ENCODE data around the gene SLC4A8. TPM values are rescaled to one million over a fixed set of nuclear protein-coding genes. Genes with fewer than 3 reads are reported as not detected.

Gene SLC4A8
- total and polyA plus RNA-seq, 4 experiments from 2014 or later, result 0.14 to 0.77 (median 0.58) TPM

- H3K4me1 ChIP-seq (ENCODE audit: insufficient read depth, low read length), result no peaks in the 10 kb centered on the region
- H3K4me3 ChIP-seq (ENCODE audit: low read length in 2 of 2), result no peak overlapping the region
- no peaks in the 10 kb centered on the region for H3K36me3 ChIP-seq (ENCODE audit: insufficient read depth, low read length)
- H3K9me3 ChIP-seq (ENCODE audit: control insufficient read depth in 1 of 2, low read length in 2 of 2), result no peaks in the 10 kb centered on the region
- no peaks in the 10 kb centered on the region for H3K27me3 ChIP-seq (ENCODE audit: insufficient read depth, low read length)
- CTCF ChIA-PET (ENCODE audit: partially characterized antibody), result interaction anchor here (1.1 kb wide), 1 partner anchor 19 kb away, joined by 3 read pairs; no protein-coding TSS in a partner anchor
- Mint-ChIP-seq H3K27ac (no peak overlapping the region), H3K27me3 (no peaks in the 10 kb centered on the region), H3K36me3 (no peaks in the 10 kb centered on the region), H3K4me1 (peaks cover 0 to under 1% (median 0%) of the 10 kb centered on the region in 4 donors), H3K4me3 (no peak overlapping the region), H3K9me3 (no peaks in the 10 kb centered on the region)
- intact Hi-C loops (cut with micrococcal nuclease), result no loop called here
- no peak overlapping the region for H3K27ac ChIP-seq (ENCODE audit: low read depth, low read length)
- no peak for DNase-seq
- POLR2A ChIA-PET (ENCODE audit: partially characterized antibody), result no interaction called here
Observed at GRCh38 chr12:51496895-51497294, 72.3 kb downstream of the SLC4A8 start.

DNA sequence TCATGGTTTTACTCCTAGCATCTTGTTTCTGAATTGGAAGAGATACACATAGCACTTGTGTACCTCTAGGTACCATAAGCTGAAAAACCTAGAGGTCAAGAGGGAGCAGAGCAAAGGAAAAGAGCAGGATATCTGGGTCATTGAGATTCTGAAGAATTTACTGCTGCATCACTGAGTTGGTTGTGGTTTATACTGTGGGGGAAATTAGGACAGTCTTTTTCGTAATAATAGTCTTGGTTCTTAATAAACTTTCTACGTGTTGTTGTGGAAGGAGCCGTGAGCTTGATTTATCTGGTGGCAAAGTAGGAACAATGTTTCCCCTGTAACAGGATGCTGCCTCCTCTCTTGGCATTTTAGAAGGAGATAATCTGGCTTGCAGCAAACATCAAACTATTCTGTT, 80.2 kb downstream of the SLC4A8 start:
- Mint-ChIP-seq H3K9me3 (peaks cover 0 to 2% (median 0%) of the 10 kb centered on the region in 8 donors), H3K27ac (no peak overlapping the region), H3K4me1 (peaks cover 0 to 1% (median 0%) of the 10 kb centered on the region in 4 donors), H3K36me3 (no peaks in the 10 kb centered on the region), H3K27me3 (no peaks in the 10 kb centered on the region), H3K4me3 (no peak overlapping the region)
- POLR2A ChIA-PET (ENCODE audit: partially characterized antibody), result no interaction called here
- CTCF ChIA-PET (ENCODE audit: partially characterized antibody), result interaction anchor here (1.2 kb wide), 1 partner anchor 9 kb away, joined by 4 read pairs; no protein-coding TSS in a partner anchor
- Histone ChIP-seq H3K4me1 (ENCODE audit: insufficient read depth, low read length) (no peaks in the 10 kb centered on the region), H3K27ac (ENCODE audit: low read depth, low read length) (no peak overlapping the region), H3K36me3 (ENCODE audit: insufficient read depth, low read length) (no peaks in the 10 kb centered on the region), H3K27me3 (ENCODE audit: insufficient read depth, low read length) (no peaks in the 10 kb centered on the region), H3K4me3 (ENCODE audit: low read length in 2 of 2) (no peak overlapping the region), H3K9me3 (ENCODE audit: control insufficient read depth in 1 of 2, low read length in 2 of 2) (no peaks in the 10 kb centered on the region)
- no peak for DNase-seq
- intact Hi-C loops (cut with micrococcal nuclease), result no loop called here

DNA sequence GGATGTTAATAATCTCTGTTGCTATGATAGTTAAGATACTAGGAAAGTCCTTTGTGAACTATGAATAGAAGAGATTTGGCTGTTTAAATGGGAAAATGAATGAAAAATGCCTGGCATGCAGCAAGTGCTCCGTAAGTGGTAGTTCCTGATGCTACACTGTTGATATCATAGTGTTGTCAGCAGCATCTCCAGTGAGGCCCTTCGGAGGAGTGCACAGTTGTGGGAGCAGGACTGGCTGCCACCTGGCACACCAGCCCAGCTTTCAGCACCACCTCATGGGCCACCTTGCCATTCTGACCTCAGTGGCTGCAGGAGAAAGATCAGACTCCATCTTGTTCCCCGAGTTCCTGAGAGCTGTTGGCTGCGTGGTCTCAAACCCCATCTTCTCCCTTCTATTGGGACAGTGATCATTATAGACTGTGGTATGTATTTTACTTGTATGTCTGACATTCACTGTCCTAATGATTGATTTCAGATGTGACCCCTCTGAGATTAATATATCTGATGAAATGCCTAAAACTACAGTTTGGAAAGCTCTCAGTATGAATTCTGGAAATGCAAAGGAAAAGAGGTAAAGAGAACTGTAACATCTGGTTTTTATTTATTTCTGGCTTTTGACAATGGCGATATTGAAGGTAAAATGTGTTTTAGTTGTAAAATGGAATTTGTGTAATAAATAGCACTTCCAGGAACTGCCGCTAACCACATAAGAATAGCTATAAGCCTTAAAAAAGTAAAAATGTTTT, 80.9 kb downstream of the SLC4A8 start:
- no peaks in the 10 kb centered on the region for H3K9me3 ChIP-seq (ENCODE audit: control insufficient read depth in 1 of 2, low read length in 2 of 2)
- ChIA-PET CTCF (ENCODE audit: partially characterized antibody) (interaction anchor here (1.2 kb wide), 1 partner anchor 10 kb away, joined by 4 read pairs; no protein-coding TSS in a partner anchor), POLR2A (ENCODE audit: partially characterized antibody) (no interaction called here)
- no peak overlapping the region for H3K4me3 ChIP-seq (ENCODE audit: low read length in 2 of 2)
- H3K4me1 Mint-ChIP-seq, result peaks cover 0 to 1% (median 0%) of the 10 kb centered on the region in 4 donors
- no peak overlapping the region for H3K4me3 Mint-ChIP-seq
- no peak overlapping the region for H3K27ac Mint-ChIP-seq
- no peaks in the 10 kb centered on the region for H3K27me3 ChIP-seq (ENCODE audit: insufficient read depth, low read length)
- no peak overlapping the region for H3K27ac ChIP-seq (ENCODE audit: low read depth, low read length)
- H3K36me3 ChIP-seq (ENCODE audit: insufficient read depth, low read length), result no peaks in the 10 kb centered on the region
- no peaks in the 10 kb centered on the region for H3K27me3 Mint-ChIP-seq
- H3K4me1 ChIP-seq (ENCODE audit: insufficient read depth, low read length), result no peaks in the 10 kb centered on the region
- peaks cover 0 to 2% (median 0%) of the 10 kb centered on the region in 8 donors for H3K9me3 Mint-ChIP-seq
- no peaks in the 10 kb centered on the region for H3K36me3 Mint-ChIP-seq
- DNase-seq, result no peak
- intact Hi-C loops (cut with micrococcal nuclease), result no loop called here

DNA sequence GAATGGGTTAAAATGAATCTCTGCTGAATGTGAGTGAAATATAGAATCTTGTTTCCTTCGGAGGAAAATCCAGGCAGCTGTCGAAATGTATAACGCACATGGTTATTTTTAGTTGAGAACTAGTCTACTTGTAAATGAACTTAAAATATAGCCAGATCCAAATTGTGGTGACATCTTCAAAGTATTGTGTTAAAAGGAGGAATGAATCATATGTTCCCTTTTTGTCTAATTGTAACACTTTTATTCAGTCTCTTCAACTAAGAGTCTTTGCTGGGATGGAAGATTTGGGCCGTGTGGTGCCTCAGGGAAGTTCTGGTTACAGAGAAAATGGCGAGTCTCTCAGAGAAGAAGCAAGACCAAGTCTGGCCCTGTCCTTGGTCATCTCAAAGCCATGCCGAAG, 82.5 kb downstream of the SLC4A8 start:
- H3K4me3 ChIP-seq (ENCODE audit: low read length in 2 of 2), result no peak overlapping the region
- H3K27ac Mint-ChIP-seq, result no peak overlapping the region
- ChIA-PET POLR2A (ENCODE audit: partially characterized antibody) (no interaction called here), CTCF (ENCODE audit: partially characterized antibody) (no interaction called here)
- H3K4me1 ChIP-seq (ENCODE audit: insufficient read depth, low read length), result no peaks in the 10 kb centered on the region
- no peak overlapping the region for H3K27ac ChIP-seq (ENCODE audit: low read depth, low read length)
- no peak for DNase-seq
- no peaks in the 10 kb centered on the region for H3K27me3 ChIP-seq (ENCODE audit: insufficient read depth, low read length)
- no peaks in the 10 kb centered on the region for H3K36me3 ChIP-seq (ENCODE audit: insufficient read depth, low read length)
- no peaks in the 10 kb centered on the region for H3K36me3 Mint-ChIP-seq
- H3K9me3 Mint-ChIP-seq, result peaks cover 0 to 2% (median 0%) of the 10 kb centered on the region in 8 donors
- intact Hi-C loops (cut with micrococcal nuclease), result no loop called here
- no peaks in the 10 kb centered on the region for H3K4me1 Mint-ChIP-seq
- no peaks in the 10 kb centered on the region for H3K9me3 ChIP-seq (ENCODE audit: control insufficient read depth in 1 of 2, low read length in 2 of 2)
- H3K4me3 Mint-ChIP-seq, result no peak overlapping the region
- no peaks in the 10 kb centered on the region for H3K27me3 Mint-ChIP-seq

- no peak overlapping the region for H3K27ac Mint-ChIP-seq
- H3K27me3 ChIP-seq (ENCODE audit: insufficient read depth, low read length), result no peaks in the 10 kb centered on the region
- ChIA-PET POLR2A (ENCODE audit: partially characterized antibody) (no interaction called here), CTCF (ENCODE audit: partially characterized antibody) (no interaction called here)
- no peak overlapping the region for H3K4me3 Mint-ChIP-seq
- H3K36me3 ChIP-seq (ENCODE audit: insufficient read depth, low read length), result no peaks in the 10 kb centered on the region
- no peaks in the 10 kb centered on the region for H3K9me3 ChIP-seq (ENCODE audit: control insufficient read depth in 1 of 2, low read length in 2 of 2)
- peaks cover 0 to 2% (median 0%) of the 10 kb centered on the region in 8 donors for H3K9me3 Mint-ChIP-seq
- no peak overlapping the region for H3K4me3 ChIP-seq (ENCODE audit: low read length in 2 of 2)
- no peak for DNase-seq
- H3K27me3 Mint-ChIP-seq, result no peaks in the 10 kb centered on the region
- no peak overlapping the region for H3K27ac ChIP-seq (ENCODE audit: low read depth, low read length)
- H3K4me1 ChIP-seq (ENCODE audit: insufficient read depth, low read length), result no peaks in the 10 kb centered on the region
- H3K36me3 Mint-ChIP-seq, result no peaks in the 10 kb centered on the region
- intact Hi-C loops (cut with micrococcal nuclease), result no loop called here
- H3K4me1 Mint-ChIP-seq, result no peaks in the 10 kb centered on the region
Observed at GRCh38 chr12:51508285-51508684, 83.7 kb downstream of the SLC4A8 start.

GRCh38 chr12:51511546-51512260, 87.1 kb downstream of the SLC4A8 start:
- ChIA-PET CTCF (ENCODE audit: partially characterized antibody) (interaction anchor here (1.5 kb wide), 1 partner anchor 17 kb away, joined by 3 read pairs; no protein-coding TSS in a partner anchor), POLR2A (ENCODE audit: partially characterized antibody) (no interaction called here)
- intact Hi-C loops (cut with micrococcal nuclease), result no loop called here
- Histone ChIP-seq H3K27ac (ENCODE audit: low read depth, low read length) (no peak overlapping the region), H3K9me3 (ENCODE audit: control insufficient read depth in 1 of 2, low read length in 2 of 2) (no peaks in the 10 kb centered on the region), H3K36me3 (ENCODE audit: insufficient read depth, low read length) (no peaks in the 10 kb centered on the region), H3K4me1 (ENCODE audit: insufficient read depth, low read length) (no peaks in the 10 kb centered on the region), H3K4me3 (ENCODE audit: low read length in 2 of 2) (no peak overlapping the region), H3K27me3 (ENCODE audit: insufficient read depth, low read length) (no peaks in the 10 kb centered on the region)
- DNase-seq, result no peak
- no peak overlapping the region for H3K27ac Mint-ChIP-seq
- no peaks in the 10 kb centered on the region for H3K27me3 Mint-ChIP-seq
- H3K4me3 Mint-ChIP-seq, result no peak overlapping the region
- no peaks in the 10 kb centered on the region for H3K36me3 Mint-ChIP-seq
- H3K9me3 Mint-ChIP-seq, result peaks cover 0 to 2% (median 0%) of the 10 kb centered on the region in 8 donors
- no peaks in the 10 kb centered on the region for H3K4me1 Mint-ChIP-seq

- Histone ChIP-seq H3K4me3 (ENCODE audit: low read length in 2 of 2) (no peak overlapping the region), H3K27me3 (ENCODE audit: insufficient read depth, low read length) (no peaks in the 10 kb centered on the region), H3K9me3 (ENCODE audit: control insufficient read depth in 1 of 2, low read length in 2 of 2) (no peaks in the 10 kb centered on the region), H3K27ac (ENCODE audit: low read depth, low read length) (no peak overlapping the region), H3K4me1 (ENCODE audit: insufficient read depth, low read length) (no peaks in the 10 kb centered on the region), H3K36me3 (ENCODE audit: insufficient read depth, low read length) (no peaks in the 10 kb centered on the region)
- Mint-ChIP-seq H3K27me3 (peaks cover 0 to 2% of the 10 kb centered on the region in 2 donors), H3K27ac (no peak overlapping the region), H3K4me3 (peak overlapping the region in 1 of 8 donors; percentile 9), H3K4me1 (no peaks in the 10 kb centered on the region), H3K9me3 (peaks cover 0 to 2% (median 0%) of the 10 kb centered on the region in 8 donors), H3K36me3 (no peaks in the 10 kb centered on the region)
- intact Hi-C loops (cut with micrococcal nuclease), result no loop called here
- POLR2A ChIA-PET (ENCODE audit: partially characterized antibody), result no interaction called here
- CTCF ChIA-PET (ENCODE audit: partially characterized antibody), result no interaction called here
- no peak for DNase-seq
Observed at GRCh38 chr12:51512438-51512837, 87.8 kb downstream of the SLC4A8 start.

Data from CD4-positive, alpha-beta memory T cell (primary cell).